H9 (cell line): ENCODE results near the gene PRKAR2B. TPM values are rescaled to one million over a fixed set of nuclear protein-coding genes. Genes with fewer than 3 reads are reported as not detected.

ENCODE experiments used
- DNase-seq: peaks from one replicate; pipeline ENCODE4 v3.0.0-alpha.2; 2017
- H2AFZ ChIP-seq: one replicate; pipeline ENCODE4 v1.6.1; 2013; ENCODE audit warnings: mild to moderate bottlenecking, low read length, control low read depth, moderate library complexity
- H2AK5ac ChIP-seq: 2 replicates; pipeline ENCODE4 v1.6.1; 2013; ENCODE audit warnings: low read length, control low read depth, mixed read lengths; ENCODE audit not compliant: insufficient read length
- H2BK120ac ChIP-seq: one replicate; pipeline ENCODE4 v1.6.1; 2013; ENCODE audit warnings: low read depth, mild to moderate bottlenecking, low read length, control low read depth, inconsistent platforms; ENCODE audit not compliant: poor library complexity, severe bottlenecking
- H2BK12ac ChIP-seq: 2 replicates; pipeline ENCODE4 v1.6.1; 2013; ENCODE audit warnings: low read length, control low read depth, mixed read lengths, low read depth; ENCODE audit not compliant: insufficient read length
- H2BK15ac ChIP-seq: 2 replicates; pipeline ENCODE4 v1.6.1; 2013; ENCODE audit warnings: low read depth, low read length, control low read depth
- H2BK20ac ChIP-seq: one replicate; pipeline ENCODE4 v1.6.1; 2013; ENCODE audit warnings: low read depth, mild to moderate bottlenecking, low read length, control low read depth, inconsistent platforms; ENCODE audit not compliant: poor library complexity, severe bottlenecking
- H2BK5ac ChIP-seq: 2 replicates; pipeline ENCODE4 v1.6.1; 2013; ENCODE audit warnings: low read length, control low read depth, mixed read lengths; ENCODE audit not compliant: insufficient read length
- H3K14ac ChIP-seq: 2 replicates; pipeline ENCODE4 v1.6.1; 2013; ENCODE audit warnings: low read length, control low read depth; ENCODE audit not compliant: insufficient read depth
- H3K18ac ChIP-seq: 2 replicates; pipeline ENCODE4 v1.6.1; 2013; ENCODE audit warnings: low read depth, mild to moderate bottlenecking, mixed read lengths, low read length, control low read depth; ENCODE audit not compliant: insufficient read length
- H3K23ac ChIP-seq: 2 replicates; pipeline ENCODE4 v1.6.1; 2013; ENCODE audit warnings: low read length, control low read depth, mixed read lengths, low read depth; ENCODE audit not compliant: insufficient read length
- H3K23me2 ChIP-seq: 2 replicates; pipeline ENCODE4 v1.6.1; 2013; ENCODE audit warnings: low read depth, mild to moderate bottlenecking, mixed read lengths, low read length, control low read depth; ENCODE audit not compliant: insufficient read length, poor library complexity, severe bottlenecking
- H3K27ac ChIP-seq: 2 replicates; pipeline ENCODE4 v1.5.1; 2013; ENCODE audit warnings: low read length, control low read depth, mixed read lengths, low read depth; ENCODE audit not compliant: insufficient read length
- H3K27me3 ChIP-seq: 2 replicates; pipeline ENCODE4 v1.6.1; 2013; ENCODE audit warnings: low read length, control low read depth, inconsistent platforms; ENCODE audit not compliant: insufficient read depth
- H3K4ac ChIP-seq: 2 replicates; pipeline ENCODE4 v1.6.1; 2013; ENCODE audit warnings: low read depth, mild to moderate bottlenecking, control low read depth, inconsistent platforms, low read length, moderate library complexity
- H3K4me1 ChIP-seq: 2 replicates; pipeline ENCODE4 v1.6.1; 2013; ENCODE audit warnings: low read length, control low read depth, inconsistent platforms; ENCODE audit not compliant: insufficient read depth
- H3K4me2 ChIP-seq: 2 replicates; pipeline ENCODE4 v1.6.1; 2013; ENCODE audit warnings: low read length, control low read depth, mixed read lengths; ENCODE audit not compliant: insufficient read length, insufficient read depth
- H3K56ac ChIP-seq: 2 replicates; pipeline ENCODE4 v1.6.1; 2013; ENCODE audit warnings: low read depth, mild to moderate bottlenecking, mixed read lengths, low read length, control low read depth; ENCODE audit not compliant: insufficient read length
- H3K79me1 ChIP-seq: 2 replicates; pipeline ENCODE4 v1.6.1; 2013; ENCODE audit warnings: low read depth, mild to moderate bottlenecking, moderate library complexity, low read length, control low read depth, inconsistent platforms; ENCODE audit not compliant: insufficient read depth, poor library complexity, severe bottlenecking
- H3K79me2 ChIP-seq: 2 replicates; pipeline ENCODE4 v1.6.1; 2013; ENCODE audit warnings: low read length, control low read depth, inconsistent platforms; ENCODE audit not compliant: insufficient read depth
- H3K9ac ChIP-seq: 2 replicates; pipeline ENCODE4 v1.6.1; 2013; ENCODE audit warnings: low read length, control low read depth, mixed read lengths; ENCODE audit not compliant: insufficient read length; ENCODE audit errors: extremely low read depth
- H3K9me3 ChIP-seq: one replicate; pipeline ENCODE4 v1.6.1; 2013; ENCODE audit warnings: low read depth, low read length, inconsistent platforms; ENCODE audit not compliant: control insufficient read depth
- H3T11ph ChIP-seq: one replicate; pipeline ENCODE4 v1.6.1; 2013; ENCODE audit warnings: mild to moderate bottlenecking, low read length, control low read depth, inconsistent platforms
- H4K20me1 ChIP-seq: one replicate; pipeline ENCODE4 v1.6.1; 2013; ENCODE audit not compliant: control insufficient read depth, insufficient read length, insufficient read depth
- H4K5ac ChIP-seq: 2 replicates; pipeline ENCODE4 v1.6.1; 2013; ENCODE audit warnings: low read depth, mild to moderate bottlenecking, mixed read lengths, low read length, control low read depth; ENCODE audit not compliant: insufficient read length
- H4K8ac ChIP-seq: replicated peaks from 2 replicates; pipeline ENCODE4 v1.6.1; 2013; ENCODE audit warnings: low read length, control low read depth, mixed read lengths, low read depth; ENCODE audit not compliant: insufficient read length
- H4K91ac ChIP-seq: 2 replicates; pipeline ENCODE4 v1.6.1; 2013; ENCODE audit warnings: low read depth, mild to moderate bottlenecking, moderate library complexity, mixed read lengths, low read length, control low read depth; ENCODE audit not compliant: insufficient read length
- H3K27ac Mint-ChIP-seq, 3 experiments: 2 replicates in 2 of 3; 3 replicates in 1 of 3; pipeline ENCODE4 v1.8.0; 2020 to 2021; ENCODE audit warnings: mixed read lengths in 3 of 3, mild to moderate bottlenecking in 1 of 3, moderate library complexity in 1 of 3
- H3K27me3 Mint-ChIP-seq: 2 replicates; pipeline ENCODE4 v1.8.0; 2021; ENCODE audit warnings: low read depth, mild to moderate bottlenecking, moderate library complexity, mixed read lengths
- H3K36me3 Mint-ChIP-seq, 3 experiments: 2 replicates in 2 of 3; 3 replicates in 1 of 3; pipeline ENCODE4 v1.8.0; 2020 to 2021; ENCODE audit warnings: low read depth in 3 of 3, mixed read lengths in 3 of 3; ENCODE audit not compliant: insufficient read depth in 1 of 3
- H3K4me1 Mint-ChIP-seq, 2 experiments: 2 replicates each; pipeline ENCODE4 v1.8.0; 2020; ENCODE audit warnings: mixed read lengths in 2 of 2
- H3K4me3 Mint-ChIP-seq, 2 experiments: 2 replicates in 1 of 2; 3 replicates in 1 of 2; pipeline ENCODE4 v1.8.0; 2020 to 2021; ENCODE audit warnings: mild to moderate bottlenecking in 2 of 2, mixed read lengths in 2 of 2, moderate library complexity in 1 of 2
- H3K9me3 Mint-ChIP-seq, 2 experiments: 2 replicates in 1 of 2; 3 replicates in 1 of 2; pipeline ENCODE4 v1.8.0; 2020; ENCODE audit warnings: mild to moderate bottlenecking in 2 of 2, mixed read lengths in 2 of 2, moderate library complexity in 1 of 2
- WGBS: extraction: QIAGEN DNeasy Blood & Tissue Kit; methylation state at CpG from one replicate; pipeline ENCODE4 v1.1.7; 2013; ENCODE audit warnings: missing lambda C conversion rate, low lambda C conversion rate, mixed read lengths; ENCODE audit not compliant: insufficient read length; ENCODE audit errors: extremely low coverage; 5-methylcytosine and 5-hydroxymethylcytosine counted together
- total RNA-seq: library from RNA; stranded (reverse); gene quantifications from 2 replicates; pipeline ENCODE4 v1.2.1, GENCODE V29; 2021
- TF ChIP-seq, protein P1 (sequence below): fragments of 200-600 bp; sonication (generic); conservative IDR thresholded peaks from 3 replicates; pipeline ENCODE4 v1.8.0; 2021; ENCODE audit warnings: antibody characterized with exemption, mild to moderate bottlenecking

Gene PRKAR2B
- total RNA-seq, 1 experiment from 2014 or later = 16.6 TPM

DNA sequence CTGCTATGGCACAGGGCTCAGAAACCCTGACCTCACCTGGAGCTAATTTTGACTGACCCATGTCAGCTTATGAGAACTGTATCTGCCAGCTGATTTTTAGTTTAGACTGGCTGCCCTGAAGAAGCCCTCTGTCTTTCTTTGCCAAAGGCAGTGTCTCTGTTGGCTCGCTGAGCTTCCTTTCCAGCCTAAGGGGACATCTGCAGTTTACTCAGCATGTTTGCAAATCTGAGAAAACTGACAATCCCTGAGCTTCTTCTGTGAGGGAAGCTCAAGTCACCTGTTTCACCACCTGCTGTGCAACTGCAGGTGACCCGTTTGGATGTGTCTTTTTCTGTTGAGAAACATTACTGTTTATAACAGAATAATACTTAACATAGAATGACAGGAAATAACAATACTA lies 46.0 kb downstream of the PRKAR2B start:
- WGBS = no CpG with 5 or more reads among the region's 2 CpGs
- no peak overlapping the region for H3K14ac ChIP-seq
- H3K27ac Mint-ChIP-seq = peak overlapping the region in 1 of 3 experiments; percentile 67; a peak in 2 of 7 replicates
- H3K79me1 ChIP-seq = no peaks in the 10 kb centered on the region
- H3K23me2 ChIP-seq = no peaks in the 10 kb centered on the region
- no peak overlapping the region for H3K4me3 Mint-ChIP-seq
- no peaks in the 10 kb centered on the region for H3K9me3 ChIP-seq
- no peak overlapping the region for H3K56ac ChIP-seq
- no peak overlapping the region for H3K18ac ChIP-seq
- peaks cover 7% of the 10 kb centered on the region for H3K4me1 ChIP-seq
- H3T11ph ChIP-seq = no peak overlapping the region
- no peak overlapping the region for H2BK120ac ChIP-seq
- H2BK12ac ChIP-seq = no peak overlapping the region
- H3K27me3 Mint-ChIP-seq = no peaks in the 10 kb centered on the region
- H3K23ac ChIP-seq = no peak overlapping the region
- H3K36me3 Mint-ChIP-seq = peaks cover 0 to 2% (median 0%) of the 10 kb centered on the region in 3 experiments; a peak in 2 of 7 replicates
- H4K20me1 ChIP-seq = no peaks in the 10 kb centered on the region
- H2BK5ac ChIP-seq = no peak overlapping the region
- H2BK20ac ChIP-seq = no peak overlapping the region
- H4K8ac ChIP-seq = no peak overlapping the region
- no peak overlapping the region for H2AK5ac ChIP-seq
- H3K9me3 Mint-ChIP-seq = no peaks in the 10 kb centered on the region; a peak in 1 of 5 replicates
- H3K4ac ChIP-seq = no peak overlapping the region
- TF ChIP-seq, protein P1, sequence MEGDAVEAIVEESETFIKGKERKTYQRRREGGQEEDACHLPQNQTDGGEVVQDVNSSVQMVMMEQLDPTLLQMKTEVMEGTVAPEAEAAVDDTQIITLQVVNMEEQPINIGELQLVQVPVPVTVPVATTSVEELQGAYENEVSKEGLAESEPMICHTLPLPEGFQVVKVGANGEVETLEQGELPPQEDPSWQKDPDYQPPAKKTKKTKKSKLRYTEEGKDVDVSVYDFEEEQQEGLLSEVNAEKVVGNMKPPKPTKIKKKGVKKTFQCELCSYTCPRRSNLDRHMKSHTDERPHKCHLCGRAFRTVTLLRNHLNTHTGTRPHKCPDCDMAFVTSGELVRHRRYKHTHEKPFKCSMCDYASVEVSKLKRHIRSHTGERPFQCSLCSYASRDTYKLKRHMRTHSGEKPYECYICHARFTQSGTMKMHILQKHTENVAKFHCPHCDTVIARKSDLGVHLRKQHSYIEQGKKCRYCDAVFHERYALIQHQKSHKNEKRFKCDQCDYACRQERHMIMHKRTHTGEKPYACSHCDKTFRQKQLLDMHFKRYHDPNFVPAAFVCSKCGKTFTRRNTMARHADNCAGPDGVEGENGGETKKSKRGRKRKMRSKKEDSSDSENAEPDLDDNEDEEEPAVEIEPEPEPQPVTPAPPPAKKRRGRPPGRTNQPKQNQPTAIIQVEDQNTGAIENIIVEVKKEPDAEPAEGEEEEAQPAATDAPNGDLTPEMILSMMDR = no peak
- DNase-seq = no peak
- no peaks in the 10 kb centered on the region for H3K27me3 ChIP-seq
- H3K9ac ChIP-seq = no peak overlapping the region
- peaks cover 13 to 21% of the 10 kb centered on the region in 2 experiments for H3K4me1 Mint-ChIP-seq
- no peak overlapping the region for H3K4me2 ChIP-seq
- H3K27ac ChIP-seq = no peak overlapping the region
- no peak overlapping the region for H2BK15ac ChIP-seq
- no peak overlapping the region for H2AFZ ChIP-seq
- H4K5ac ChIP-seq = no peak overlapping the region
- no peak overlapping the region for H4K91ac ChIP-seq
- H3K79me2 ChIP-seq = no peaks in the 10 kb centered on the region
